ENCODE data around the gene EHBP1L1. TPM values are rescaled to one million over a fixed set of nuclear protein-coding genes. Genes with fewer than 3 reads are reported as not detected.

EHBP1L1 gene
- total and polyA plus RNA-seq, 4 donors, result 1.1 to 120 (median 10.0) TPM

- no peaks in the 10 kb centered on the region for H3K9me3 ChIP-seq (ENCODE audit: control insufficient read depth in 4 of 4, low read length in 3 of 4)
- H3K9ac ChIP-seq (ENCODE audit: low read depth in 1 of 2, low read length in 2 of 2), result peak overlapping the region in 1 of 2 donors; percentile 69
- TF ChIP-seq GABPA (IDR thresholded peaks at IDR 0.05 in 1 of 2, conservative IDR thresholded peaks at IDR 0.05 in 1 of 2), result no peak
- 50% methylated on average over 7 of the region's 7 CpGs for WGBS
- peak overlapping the region; percentile 60 to 96 for H3K27ac ChIP-seq (ENCODE audit: low read depth in 1 of 2, low read length in 2 of 2)
- H3K36me3 ChIP-seq (ENCODE audit: control insufficient read depth in 4 of 4, insufficient read depth in 3 of 4, low read depth in 1 of 4, low read length in 3 of 4), result peaks cover 0 to 16% (median 2%) of the 10 kb centered on the region in 4 donors
- DNase-seq (ENCODE audit: low spot score), result no peak
- peak overlapping the region; percentile 80 to 90 (median 83) for H3K4me3 ChIP-seq (ENCODE audit: low read depth in 1 of 3, low read length in 3 of 3)
- no peaks in the 10 kb centered on the region for H3K27me3 ChIP-seq (ENCODE audit: control insufficient read depth in 4 of 4, insufficient read depth in 4 of 4, low read length in 3 of 4)
- peaks cover 15 to 62% (median 47%) of the 10 kb centered on the region in 4 donors for H3K4me1 ChIP-seq (ENCODE audit: control insufficient read depth in 4 of 4, insufficient read depth in 4 of 4, low read length in 3 of 4)
Observed at GRCh38 chr11:65612691-65613090, 36.8 kb downstream of the EHBP1L1 start.

- H3K9ac ChIP-seq (ENCODE audit: low read depth in 1 of 2, low read length in 2 of 2), result peak overlapping the region; percentile 64 to 76
- H3K4me1 ChIP-seq (ENCODE audit: control insufficient read depth in 4 of 4, insufficient read depth in 4 of 4, low read length in 3 of 4), result peaks cover 15 to 60% (median 47%) of the 10 kb centered on the region in 4 donors
- TF ChIP-seq FOXA2 (IDR thresholded peaks at IDR 0.05) (no peak), RXRA (IDR thresholded peaks at IDR 0.05) (no peak), JUND (IDR thresholded peaks at IDR 0.05) (no peak), HNF4A (conservative IDR thresholded peaks at IDR 0.05) (no peak), CTCF (IDR thresholded peaks at IDR 0.05; ENCODE audit: low read depth, low read length, missing input control) (no peak), YY1 (IDR thresholded peaks at IDR 0.05) (no peak), SP1 (IDR thresholded peaks at IDR 0.05) (no peak), MAX (IDR thresholded peaks at IDR 0.05) (no peak), TAF1 (conservative IDR thresholded peaks at IDR 0.05) (no peak), EGR1 (IDR thresholded peaks at IDR 0.05; ENCODE audit: low read depth in 2 of 2) (no peak), REST (IDR thresholded peaks at IDR 0.05) (no peak), RAD21 (IDR thresholded peaks at IDR 0.05) (no peak), ZBTB33 (IDR thresholded peaks at IDR 0.05) (no peak), ATF3 (IDR thresholded peaks at IDR 0.05) (no peak)
- WGBS, result 13% methylated on average over 43 of the region's 43 CpGs
- DNase-seq (ENCODE audit: low spot score), result no peak
- peak overlapping the region; percentile 80 to 90 (median 83) for H3K4me3 ChIP-seq (ENCODE audit: low read depth in 1 of 3, low read length in 3 of 3)
- no peaks in the 10 kb centered on the region for H3K27me3 ChIP-seq (ENCODE audit: control insufficient read depth in 4 of 4, insufficient read depth in 4 of 4, low read length in 3 of 4)
- H3K27ac ChIP-seq (ENCODE audit: low read depth in 1 of 2, low read length in 2 of 2), result peak overlapping the region; percentile 60 to 96
- H3K9me3 ChIP-seq (ENCODE audit: control insufficient read depth in 4 of 4, low read length in 3 of 4), result no peaks in the 10 kb centered on the region
- peaks cover 3 to 13% (median 6%) of the 10 kb centered on the region in 4 donors for H3K36me3 ChIP-seq (ENCODE audit: control insufficient read depth in 4 of 4, insufficient read depth in 3 of 4, low read depth in 1 of 4, low read length in 3 of 4)
Observed at GRCh38 chr11:65613091-65613928, 37.5 kb downstream of the EHBP1L1 start.

Measured in liver (tissue), 9 donors.